Measurements from ENCODE around the gene HAP1. TPM values are rescaled to one million over a fixed set of nuclear protein-coding genes. Genes with fewer than 3 reads are reported as not detected.

The HAP1 gene
- total and polyA plus RNA-seq, 2 donors (not counting 1 experiment from before 2014, with no cell fraction given), result 0.02 to 0.17 TPM

DNA sequence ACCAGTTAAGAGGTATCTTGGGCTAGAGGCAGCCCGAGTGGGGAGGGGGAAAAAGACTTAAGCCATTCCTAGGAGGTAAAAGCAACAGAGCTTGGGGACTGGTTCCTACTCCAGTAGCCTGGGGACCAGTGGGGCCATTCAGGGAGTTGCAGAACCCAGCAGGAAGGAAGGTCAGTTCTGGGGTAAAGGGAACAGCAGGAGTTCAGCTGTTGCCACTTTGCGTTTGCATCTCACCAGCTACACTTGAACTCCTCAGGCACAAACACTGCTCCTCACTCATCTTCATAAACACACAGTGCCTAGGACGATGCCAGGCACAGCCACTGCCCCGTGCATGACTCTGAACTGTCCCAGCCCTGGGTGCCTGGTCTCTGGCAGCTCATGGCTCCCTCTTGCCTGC is 4.0 kb downstream of the HAP1 start:
- Histone ChIP-seq H3K4me3 (replicated peaks in 1 of 4; ENCODE audit: control extremely low read depth in 1 of 4, insufficient read depth in 1 of 4, low read depth in 3 of 4, low read length in 4 of 4) (no peak overlapping the region), H3K27ac (ENCODE audit: insufficient read depth, low read length) (no peak overlapping the region), H3K79me2 (ENCODE audit: control insufficient read depth, insufficient read depth, low read length) (no peaks in the 10 kb centered on the region), H4K20me1 (ENCODE audit: control insufficient read depth, extremely low read depth, insufficient read depth, low read length) (no peaks in the 10 kb centered on the region), H3K4me2 (ENCODE audit: extremely low read depth, insufficient read depth, low read length) (no peak overlapping the region), H3K36me3 (ENCODE audit: control insufficient read depth, insufficient read depth, low read length) (no peaks in the 10 kb centered on the region), H3K9ac (ENCODE audit: insufficient read depth, low read length) (no peak overlapping the region), H3K4me1 (ENCODE audit: control insufficient read depth, extremely low read depth, insufficient read depth, low read length) (no peaks in the 10 kb centered on the region), H3K9me3 (ENCODE audit: control insufficient read depth, insufficient read depth, low read depth, low read length) (no peaks in the 10 kb centered on the region), H3K27me3 (ENCODE audit: control insufficient read depth, insufficient read depth, low read length) (peaks cover 40% of the 10 kb centered on the region), H2AFZ (ENCODE audit: low read length) (no peak overlapping the region)
- DNase-seq (ENCODE audit: low read depth in 2 of 2), result no peak
- TF ChIP-seq CTCF (conservative IDR thresholded peaks at IDR 0.05 in 1 of 2, IDR thresholded peaks at IDR 0.05 in 1 of 2; ENCODE audit: low read depth in 1 of 2, low read length in 2 of 2) (no peak), EZH2 (IDR thresholded peaks at IDR 0.05; ENCODE audit: low read length, missing control alignments) (no peak)

- Histone ChIP-seq H2AFZ (ENCODE audit: low read length) (no peak overlapping the region), H3K27ac (ENCODE audit: insufficient read depth, low read length) (no peak overlapping the region), H3K79me2 (ENCODE audit: control insufficient read depth, insufficient read depth, low read length) (no peaks in the 10 kb centered on the region), H3K9me3 (ENCODE audit: control insufficient read depth, insufficient read depth, low read depth, low read length) (no peaks in the 10 kb centered on the region), H3K4me1 (ENCODE audit: control insufficient read depth, extremely low read depth, insufficient read depth, low read length) (no peaks in the 10 kb centered on the region), H3K36me3 (ENCODE audit: control insufficient read depth, insufficient read depth, low read length) (no peaks in the 10 kb centered on the region), H3K27me3 (ENCODE audit: control insufficient read depth, insufficient read depth, low read length) (peaks cover 23% of the 10 kb centered on the region), H3K9ac (ENCODE audit: insufficient read depth, low read length) (no peak overlapping the region), H4K20me1 (ENCODE audit: control insufficient read depth, extremely low read depth, insufficient read depth, low read length) (no peaks in the 10 kb centered on the region), H3K4me2 (ENCODE audit: extremely low read depth, insufficient read depth, low read length) (no peak overlapping the region), H3K4me3 (replicated peaks in 1 of 4; ENCODE audit: control extremely low read depth in 1 of 4, insufficient read depth in 1 of 4, low read depth in 3 of 4, low read length in 4 of 4) (no peak overlapping the region)
- TF ChIP-seq CTCF (conservative IDR thresholded peaks at IDR 0.05 in 1 of 2, IDR thresholded peaks at IDR 0.05 in 1 of 2; ENCODE audit: low read depth in 1 of 2, low read length in 2 of 2) (no peak), EZH2 (IDR thresholded peaks at IDR 0.05; ENCODE audit: low read length, missing control alignments) (no peak)
- no peak for DNase-seq (ENCODE audit: low read depth in 2 of 2)
These were observed 6.4 kb downstream of the HAP1 start for GRCh38 chr17:41728056-41728455.

DNA sequence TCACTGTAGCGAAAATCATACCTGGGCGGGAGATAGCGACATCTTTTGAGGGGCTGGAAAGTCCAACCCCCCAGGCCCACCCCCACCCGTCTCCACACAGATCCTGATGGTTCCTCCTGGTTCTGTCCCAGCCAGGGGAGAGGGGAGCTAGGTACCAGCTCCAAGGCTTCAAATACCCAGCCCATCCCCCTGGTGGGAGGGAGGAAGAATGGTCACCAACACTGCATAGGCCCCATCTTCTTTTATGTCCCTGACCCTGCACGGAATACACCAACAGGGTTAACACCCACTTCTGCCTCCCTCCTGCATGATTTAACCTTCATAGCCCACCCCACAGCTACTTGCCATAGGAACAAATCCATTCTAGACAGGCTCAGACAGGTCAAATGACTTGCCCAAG is 9.3 kb downstream of the HAP1 start:
- H3K4me1 ChIP-seq (ENCODE audit: control insufficient read depth, extremely low read depth, insufficient read depth, low read length), result no peaks in the 10 kb centered on the region
- DNase-seq (ENCODE audit: low read depth in 2 of 2), result no peak
- no peaks in the 10 kb centered on the region for H3K79me2 ChIP-seq (ENCODE audit: control insufficient read depth, insufficient read depth, low read length)
- no peak overlapping the region for H2AFZ ChIP-seq (ENCODE audit: low read length)
- TF ChIP-seq CTCF (conservative IDR thresholded peaks at IDR 0.05 in 1 of 2, IDR thresholded peaks at IDR 0.05 in 1 of 2; ENCODE audit: low read depth in 1 of 2, low read length in 2 of 2), result no peak
- no peak for TF ChIP-seq EZH2 (IDR thresholded peaks at IDR 0.05; ENCODE audit: low read length, missing control alignments)
- H3K36me3 ChIP-seq (ENCODE audit: control insufficient read depth, insufficient read depth, low read length), result no peaks in the 10 kb centered on the region
- no peak overlapping the region for H3K9ac ChIP-seq (ENCODE audit: insufficient read depth, low read length)
- no peak overlapping the region for H3K4me2 ChIP-seq (ENCODE audit: extremely low read depth, insufficient read depth, low read length)
- no peaks in the 10 kb centered on the region for H3K27me3 ChIP-seq (ENCODE audit: control insufficient read depth, insufficient read depth, low read length)
- H3K9me3 ChIP-seq (ENCODE audit: control insufficient read depth, insufficient read depth, low read depth, low read length), result no peaks in the 10 kb centered on the region
- no peak overlapping the region for H3K27ac ChIP-seq (ENCODE audit: insufficient read depth, low read length)
- H4K20me1 ChIP-seq (ENCODE audit: control insufficient read depth, extremely low read depth, insufficient read depth, low read length), result no peaks in the 10 kb centered on the region
- H3K4me3 ChIP-seq (replicated peaks in 1 of 4; ENCODE audit: control extremely low read depth in 1 of 4, insufficient read depth in 1 of 4, low read depth in 3 of 4, low read length in 4 of 4), result no peak overlapping the region

Measured in fibroblast of lung (primary cell).